NT2/D1 (cell line): ENCODE results near the gene CACNG1.

Source experiments
- YY1 ChIP-seq: IDR thresholded peaks from 2 replicates; pipeline ENCODE4 v1.6.1; 2011; ENCODE audit not compliant: insufficient read length, insufficient read depth
- ZNF274 ChIP-seq: IDR thresholded peaks from 2 replicates; pipeline ENCODE4 v1.6.1; 2011; ENCODE audit warnings: mild to moderate bottlenecking, low read depth, low read length

DNA sequence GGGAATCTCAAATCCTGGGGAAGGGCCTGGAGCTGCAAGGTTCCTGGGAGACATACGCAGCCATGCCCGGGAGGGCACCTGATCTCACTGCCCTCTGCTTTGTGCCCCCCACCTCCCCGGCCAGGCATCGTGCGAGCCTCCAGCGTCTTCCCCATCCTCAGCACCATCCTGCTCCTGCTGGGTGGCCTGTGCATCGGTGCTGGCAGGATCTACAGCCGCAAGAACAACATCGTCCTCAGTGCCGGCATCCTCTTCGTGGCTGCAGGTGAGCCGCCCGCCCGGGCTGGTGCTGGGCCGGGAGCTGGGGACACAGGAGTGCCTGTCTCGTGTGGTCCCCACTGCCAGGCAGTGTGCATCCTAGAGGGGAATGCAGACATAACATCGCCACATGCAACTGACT, 19.6 kb upstream of the CACNG1 start:
- TF ChIP-seq ZNF274: no peak
- TF ChIP-seq YY1: no peak
